ENCODE results near the gene TCERG1L. TPM values are rescaled to one million over a fixed set of nuclear protein-coding genes. Genes with fewer than 3 reads are reported as not detected.

Gene TCERG1L
- total RNA-seq, 2 donors from 2014 or later = 0.12 TPM; not detected in 1

DNA sequence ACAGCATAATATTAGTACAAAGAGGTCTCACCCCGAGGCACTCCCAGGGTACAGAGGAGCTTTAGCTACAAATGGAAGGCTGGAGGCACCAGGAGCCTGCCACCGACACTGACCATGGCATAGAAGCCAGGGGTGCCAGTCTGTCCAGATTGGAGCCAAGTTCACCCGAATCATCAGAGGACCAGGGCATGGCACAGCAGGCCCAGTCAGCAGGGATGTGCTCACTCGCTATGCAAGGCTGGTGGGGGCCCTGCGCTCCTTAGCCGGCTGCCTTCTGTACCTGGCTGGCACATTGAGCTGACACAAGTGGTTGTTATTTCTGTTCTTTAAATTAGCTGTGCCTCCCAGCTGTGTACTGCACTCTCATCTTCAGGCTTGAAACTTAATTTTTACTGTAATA, 149.3 kb downstream of the TCERG1L start:
- DNase-seq (ENCODE audit: low spot score) = no peak
- Histone ChIP-seq H3K4me1 (no peaks in the 10 kb centered on the region), H3K36me3 (no peaks in the 10 kb centered on the region), H3K9me3 (no peaks in the 10 kb centered on the region), H3K27me3 (no peaks in the 10 kb centered on the region), H3K27ac (no peak overlapping the region), H3K4me3 (no peak overlapping the region)
- TF ChIP-seq, protein P1, sequence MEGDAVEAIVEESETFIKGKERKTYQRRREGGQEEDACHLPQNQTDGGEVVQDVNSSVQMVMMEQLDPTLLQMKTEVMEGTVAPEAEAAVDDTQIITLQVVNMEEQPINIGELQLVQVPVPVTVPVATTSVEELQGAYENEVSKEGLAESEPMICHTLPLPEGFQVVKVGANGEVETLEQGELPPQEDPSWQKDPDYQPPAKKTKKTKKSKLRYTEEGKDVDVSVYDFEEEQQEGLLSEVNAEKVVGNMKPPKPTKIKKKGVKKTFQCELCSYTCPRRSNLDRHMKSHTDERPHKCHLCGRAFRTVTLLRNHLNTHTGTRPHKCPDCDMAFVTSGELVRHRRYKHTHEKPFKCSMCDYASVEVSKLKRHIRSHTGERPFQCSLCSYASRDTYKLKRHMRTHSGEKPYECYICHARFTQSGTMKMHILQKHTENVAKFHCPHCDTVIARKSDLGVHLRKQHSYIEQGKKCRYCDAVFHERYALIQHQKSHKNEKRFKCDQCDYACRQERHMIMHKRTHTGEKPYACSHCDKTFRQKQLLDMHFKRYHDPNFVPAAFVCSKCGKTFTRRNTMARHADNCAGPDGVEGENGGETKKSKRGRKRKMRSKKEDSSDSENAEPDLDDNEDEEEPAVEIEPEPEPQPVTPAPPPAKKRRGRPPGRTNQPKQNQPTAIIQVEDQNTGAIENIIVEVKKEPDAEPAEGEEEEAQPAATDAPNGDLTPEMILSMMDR (IDR thresholded peaks at IDR 0.05) = no peak

DNA sequence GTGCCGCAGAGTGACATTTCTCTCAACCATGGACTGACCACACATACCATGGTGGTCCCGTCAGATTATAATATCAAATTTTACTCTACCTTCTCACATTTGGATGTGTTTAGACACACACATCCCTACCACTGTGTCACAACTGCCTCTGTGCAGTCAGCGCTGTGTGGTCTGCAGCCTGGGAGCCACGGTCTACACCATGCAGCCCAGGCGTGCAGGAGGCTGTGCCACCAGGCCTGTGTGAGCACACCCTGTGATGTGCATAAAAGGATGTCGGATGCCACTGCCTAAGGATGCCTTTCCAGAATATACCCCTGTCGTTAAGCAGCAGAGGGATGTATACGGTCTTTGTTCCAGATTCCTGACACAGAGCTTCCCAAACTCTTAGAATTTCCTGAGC, 150.4 kb downstream of the TCERG1L start:
- TF ChIP-seq, protein P1 (IDR thresholded peaks at IDR 0.05) = no peak
- Histone ChIP-seq H3K27ac (no peak overlapping the region), H3K4me3 (no peak overlapping the region), H3K27me3 (no peaks in the 10 kb centered on the region), H3K9me3 (no peaks in the 10 kb centered on the region), H3K36me3 (no peaks in the 10 kb centered on the region), H3K4me1 (no peaks in the 10 kb centered on the region)
- DNase-seq (ENCODE audit: low spot score) = no peak

DNA sequence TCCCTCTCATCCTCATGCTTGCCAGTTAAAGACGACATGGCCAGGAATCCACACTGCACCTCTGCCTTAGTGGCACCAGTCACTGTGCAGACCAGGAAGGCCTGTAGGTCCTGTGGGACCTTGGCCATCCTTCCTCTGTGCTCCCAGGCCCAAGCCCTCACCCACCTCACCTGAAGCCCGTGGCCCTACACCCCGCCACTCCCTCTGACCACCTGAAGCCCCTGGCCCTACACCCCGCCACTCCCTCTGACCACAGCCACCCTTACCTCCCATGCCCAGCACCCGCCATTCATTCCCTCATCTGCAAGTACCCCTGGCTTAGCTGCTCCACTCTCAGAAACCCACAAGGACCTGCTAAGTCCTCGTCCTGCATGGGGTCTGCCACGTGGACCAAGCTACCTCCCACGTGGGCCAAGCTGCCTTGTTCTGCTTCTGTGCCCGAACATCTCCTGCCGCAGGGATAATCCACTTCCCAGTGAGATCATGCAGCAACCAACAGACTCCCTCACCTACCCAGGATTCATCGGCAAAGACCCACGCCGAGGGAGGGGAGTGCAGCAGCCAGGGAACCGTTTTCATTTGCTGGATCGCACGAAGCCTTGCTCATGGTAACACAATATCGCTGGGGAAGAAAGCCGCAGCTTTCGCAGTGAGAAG, 151.2 kb downstream of the TCERG1L start:
- Histone ChIP-seq H3K9me3 (no peaks in the 10 kb centered on the region), H3K27ac (no peak overlapping the region), H3K27me3 (no peaks in the 10 kb centered on the region), H3K4me1 (no peaks in the 10 kb centered on the region), H3K36me3 (no peaks in the 10 kb centered on the region), H3K4me3 (no peak overlapping the region)
- DNase-seq (ENCODE audit: low spot score) = no peak
- TF ChIP-seq, protein P1 (IDR thresholded peaks at IDR 0.05) = no peak

DNA sequence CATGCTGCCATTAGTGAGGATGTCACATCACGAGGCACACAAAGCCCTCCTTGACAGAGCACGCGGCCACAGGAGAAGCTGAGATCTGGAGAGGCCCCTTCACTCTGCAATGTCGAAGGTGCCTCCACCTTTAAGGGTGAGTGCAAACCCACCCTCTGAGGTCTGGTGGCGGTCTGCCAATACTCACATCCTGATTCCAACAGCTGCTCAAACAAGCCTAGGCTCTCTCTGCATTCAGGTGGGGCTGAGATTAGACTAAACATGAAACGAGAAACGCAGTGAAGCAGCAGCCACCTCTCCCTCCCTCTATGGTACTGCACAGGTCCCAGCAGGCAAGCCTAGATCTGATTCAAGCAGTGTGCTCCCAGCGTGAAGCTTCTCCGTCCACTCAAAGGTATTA, 151.8 kb downstream of the TCERG1L start:
- Histone ChIP-seq H3K9me3 (no peaks in the 10 kb centered on the region), H3K4me1 (no peaks in the 10 kb centered on the region), H3K27me3 (no peaks in the 10 kb centered on the region), H3K27ac (no peak overlapping the region), H3K36me3 (no peaks in the 10 kb centered on the region), H3K4me3 (no peak overlapping the region)
- DNase-seq (ENCODE audit: low spot score) = no peak
- TF ChIP-seq, protein P1 (IDR thresholded peaks at IDR 0.05) = no peak

DNA sequence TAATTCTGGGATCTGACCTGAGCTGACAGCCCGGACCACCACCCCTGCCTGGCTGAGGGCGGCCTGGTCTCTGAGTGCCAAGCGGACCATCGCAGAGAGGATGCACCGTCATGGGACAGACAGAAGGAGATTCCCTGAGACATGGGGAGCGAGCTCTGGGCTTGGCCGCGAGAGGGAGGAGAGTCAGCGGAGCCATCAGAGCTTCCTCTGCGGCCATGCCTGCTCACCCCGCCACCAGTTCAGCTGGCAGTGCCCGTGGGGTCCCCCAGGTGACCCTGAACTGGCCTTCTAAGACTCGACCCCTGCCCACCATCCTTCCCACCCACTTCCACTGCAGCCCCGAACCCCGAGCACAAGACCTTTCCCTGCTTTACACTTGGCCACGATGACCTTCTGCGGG, 152.8 kb downstream of the TCERG1L start:
- H3K4me1 ChIP-seq = no peaks in the 10 kb centered on the region
- no peak overlapping the region for H3K27ac ChIP-seq
- DNase-seq (ENCODE audit: low spot score) = no peak
- TF ChIP-seq, protein P1 (IDR thresholded peaks at IDR 0.05) = no peak
- H3K36me3 ChIP-seq = no peaks in the 10 kb centered on the region
- no peaks in the 10 kb centered on the region for H3K9me3 ChIP-seq
- H3K27me3 ChIP-seq = no peaks in the 10 kb centered on the region
- H3K4me3 ChIP-seq = no peak overlapping the region

DNA sequence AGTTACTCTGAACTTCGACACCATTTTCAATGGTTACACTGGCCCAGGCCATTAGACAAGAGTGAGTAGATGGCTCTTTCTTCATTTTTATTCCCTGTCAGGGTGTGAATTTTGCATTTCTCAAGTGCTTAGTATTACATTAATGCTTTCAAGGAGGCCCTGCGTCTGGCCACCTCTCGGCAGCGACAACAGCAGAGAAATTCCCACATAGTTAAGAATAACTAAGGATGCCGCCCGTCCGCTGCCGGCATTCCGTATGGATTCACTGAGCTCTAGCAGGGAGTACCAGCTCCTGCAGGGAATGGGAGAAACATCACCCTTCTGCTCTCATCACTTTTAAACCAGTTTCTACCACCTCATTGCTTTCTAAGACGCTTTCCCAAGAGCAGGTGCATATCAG, 153.6 kb downstream of the TCERG1L start:
- Histone ChIP-seq H3K4me1 (no peaks in the 10 kb centered on the region), H3K27me3 (no peaks in the 10 kb centered on the region), H3K9me3 (no peaks in the 10 kb centered on the region), H3K4me3 (no peak overlapping the region), H3K27ac (no peak overlapping the region), H3K36me3 (no peaks in the 10 kb centered on the region)
- no peak for DNase-seq (ENCODE audit: low spot score)
- TF ChIP-seq, protein P1 (IDR thresholded peaks at IDR 0.05) = no peak

All from right atrium auricular region (tissue), 2 donors.